Brain microvascular endothelial cell (primary cell): Measurements from ENCODE around the gene SCN5A.

Experiments
- DNase-seq: peaks from one replicate; pipeline ENCODE4 v3.0.0-alpha.2; 2020
- H3K27ac ChIP-seq: fragments of 250-450 bp; sonication (Bioruptor Pico); 2 replicates; pipeline ENCODE4 v1.5.1; 2020; ENCODE audit warnings: mild to moderate bottlenecking, moderate library complexity
- H3K27me3 ChIP-seq: fragments of 250-450 bp; sonication (Bioruptor Pico); replicated peaks from 2 replicates; pipeline ENCODE4 v1.5.1; 2020; ENCODE audit warnings: mild to moderate bottlenecking
- H3K36me3 ChIP-seq: fragments of 250-450 bp; sonication (Bioruptor Pico); replicated peaks from 2 replicates; pipeline ENCODE4 v1.5.1; 2020; ENCODE audit warnings: mild to moderate bottlenecking
- H3K4me3 ChIP-seq: 2 replicates; pipeline ENCODE4 v1.5.1; 2011; ENCODE audit warnings: low read depth, mild to moderate bottlenecking, control low read depth, low read length, moderate library complexity
- CTCF ChIP-seq: IDR thresholded peaks from 2 replicates; pipeline ENCODE4 v1.5.1; 2011; ENCODE audit warnings: low read depth, mild to moderate bottlenecking, moderate library complexity, low read length, control low read depth, inconsistent platforms; ENCODE audit errors: missing control alignments
- in situ Hi-C: cut with HindIII; loops from 2 replicates; pipeline ENCODE4 v1.10.0; 2017; ENCODE audit warnings: low sequenced_read_pairs, low pct_ligation_motif_present

Gene SCN5A

GRCh38 chr3:38542401-38543298 is 106.8 kb downstream of the SCN5A start:
- Histone ChIP-seq H3K27me3 (no peaks in the 10 kb centered on the region), H3K4me3 (no peak overlapping the region), H3K27ac (no peak overlapping the region), H3K36me3 (no peaks in the 10 kb centered on the region)
- no peak for TF ChIP-seq CTCF
- DNase-seq = no peak
- in situ Hi-C loops = no loop called here

GRCh38 chr3:38541806-38542205 is 107.7 kb downstream of the SCN5A start:
- TF ChIP-seq CTCF = no peak
- in situ Hi-C loops = no loop called here
- Histone ChIP-seq H3K27me3 (no peaks in the 10 kb centered on the region), H3K27ac (no peak overlapping the region), H3K36me3 (no peaks in the 10 kb centered on the region), H3K4me3 (no peak overlapping the region)
- peak; percentile 18 for DNase-seq

- no peaks in the 10 kb centered on the region for H3K27me3 ChIP-seq
- H3K36me3 ChIP-seq = no peaks in the 10 kb centered on the region
- no peak overlapping the region for H3K27ac ChIP-seq
- no peak for DNase-seq
- in situ Hi-C loops = no loop called here
- no peak for TF ChIP-seq CTCF
- H3K4me3 ChIP-seq = no peak overlapping the region
These were observed 110.6 kb downstream of the SCN5A start for GRCh38 chr3:38538773-38539353.

GRCh38 chr3:38536671-38537070 is 112.8 kb downstream of the SCN5A start:
- Histone ChIP-seq H3K4me3 (no peak overlapping the region), H3K27ac (no peak overlapping the region), H3K36me3 (no peaks in the 10 kb centered on the region), H3K27me3 (no peaks in the 10 kb centered on the region)
- TF ChIP-seq CTCF = no peak
- in situ Hi-C loops = no loop called here
- no peak for DNase-seq

GRCh38 chr3:38534604-38535003 is 114.9 kb downstream of the SCN5A start:
- H3K27me3 ChIP-seq = no peaks in the 10 kb centered on the region
- no peak overlapping the region for H3K27ac ChIP-seq
- in situ Hi-C loops = no loop called here
- H3K4me3 ChIP-seq = no peak overlapping the region
- H3K36me3 ChIP-seq = no peaks in the 10 kb centered on the region
- TF ChIP-seq CTCF = no peak
- DNase-seq = no peak

- TF ChIP-seq CTCF = no peak
- H3K27ac ChIP-seq = no peak overlapping the region
- in situ Hi-C loops = no loop called here
- no peak for DNase-seq
- H3K36me3 ChIP-seq = no peaks in the 10 kb centered on the region
- H3K27me3 ChIP-seq = no peaks in the 10 kb centered on the region
- H3K4me3 ChIP-seq = no peak overlapping the region
These were observed 115.3 kb downstream of the SCN5A start for GRCh38 chr3:38534180-38534579.
